ENCODE data around the gene HMX1. TPM values are rescaled to one million over a fixed set of nuclear protein-coding genes. Genes with fewer than 3 reads are reported as not detected.

The HMX1 gene
- total RNA-seq, 1 experiment from 2014 or later, result 0.20 TPM

- no peaks in the 10 kb centered on the region for H3K4me1 ChIP-seq
- Mint-ChIP-seq H3K36me3 (ENCODE audit: insufficient read depth, unreplicated experiment) (no peaks in the 10 kb centered on the region), H3K4me1 (ENCODE audit: low read depth, unreplicated experiment) (no peaks in the 10 kb centered on the region), H3K9me3 (ENCODE audit: unreplicated experiment) (no peaks in the 10 kb centered on the region), H3K4me3 (ENCODE audit: unreplicated experiment) (no peak overlapping the region), H3K27ac (ENCODE audit: unreplicated experiment) (no peak overlapping the region), H3K27me3 (ENCODE audit: insufficient read depth, unreplicated experiment) (peaks cover 18% of the 10 kb centered on the region)
- CTCF ChIA-PET, result no interaction called here
- peak in 1 of 2 experiments; percentile 11 for DNase-seq
- no TSS peak for BruUV-seq (replicated peaks)
- H3K9me3 ChIP-seq, result no peaks in the 10 kb centered on the region
- POLR2A ChIA-PET, result no interaction called here
- H3K4me3 ChIP-seq (ENCODE audit: low read depth, low read length), result no peak overlapping the region
- intact Hi-C loops (cut with micrococcal nuclease; ENCODE audit: unreplicated experiment), result loop anchor here (10.0 kb wide), 1 partner anchor 306 kb away; no protein-coding TSS in a partner anchor
- no peaks in the 10 kb centered on the region for H3K36me3 ChIP-seq (ENCODE audit: control insufficient read depth, insufficient read depth, low read length)
- TF ChIP-seq CTCF (IDR thresholded peaks at IDR 0.05; ENCODE audit: insufficient read depth in 1 of 2, low read depth in 1 of 2, low read length in 1 of 2, severe bottlenecking in 1 of 2, unreplicated experiment in 1 of 2), result no peak
- H3K27me3 ChIP-seq (replicated peaks; ENCODE audit: control insufficient read depth, insufficient read depth, low read length), result no peaks in the 10 kb centered on the region
Measured at GRCh38 chr4:8910822-8911315, 39.2 kb upstream of the HMX1 start.

GRCh38 chr4:8910100-8910821 is 38.6 kb upstream of the HMX1 start:
- Histone ChIP-seq H3K27me3 (replicated peaks; ENCODE audit: control insufficient read depth, insufficient read depth, low read length) (no peaks in the 10 kb centered on the region), H3K4me1 (no peaks in the 10 kb centered on the region), H3K4me3 (ENCODE audit: low read depth, low read length) (no peak overlapping the region), H3K36me3 (ENCODE audit: control insufficient read depth, insufficient read depth, low read length) (no peaks in the 10 kb centered on the region), H3K9me3 (no peaks in the 10 kb centered on the region)
- Mint-ChIP-seq H3K27ac (ENCODE audit: unreplicated experiment) (no peak overlapping the region), H3K27me3 (ENCODE audit: insufficient read depth, unreplicated experiment) (peaks cover 21% of the 10 kb centered on the region), H3K4me3 (ENCODE audit: unreplicated experiment) (no peak overlapping the region), H3K36me3 (ENCODE audit: insufficient read depth, unreplicated experiment) (no peaks in the 10 kb centered on the region), H3K4me1 (ENCODE audit: low read depth, unreplicated experiment) (no peaks in the 10 kb centered on the region), H3K9me3 (ENCODE audit: unreplicated experiment) (no peaks in the 10 kb centered on the region)
- ChIA-PET POLR2A (no interaction called here), CTCF (no interaction called here)
- no TSS peak for BruUV-seq (replicated peaks)
- TF ChIP-seq CTCF (IDR thresholded peaks at IDR 0.05; ENCODE audit: insufficient read depth in 1 of 2, low read depth in 1 of 2, low read length in 1 of 2, severe bottlenecking in 1 of 2, unreplicated experiment in 1 of 2), result no peak
- intact Hi-C loops (cut with micrococcal nuclease; ENCODE audit: unreplicated experiment), result loop anchor here (10.0 kb wide), 1 partner anchor 305 kb away; no protein-coding TSS in a partner anchor
- peak in 1 of 2 experiments; percentile 29 for DNase-seq

GRCh38 chr4:8909548-8909947 is 37.9 kb upstream of the HMX1 start:
- Histone ChIP-seq H3K36me3 (ENCODE audit: control insufficient read depth, insufficient read depth, low read length) (no peaks in the 10 kb centered on the region), H3K4me1 (no peaks in the 10 kb centered on the region), H3K9me3 (no peaks in the 10 kb centered on the region), H3K4me3 (ENCODE audit: low read depth, low read length) (no peak overlapping the region), H3K27me3 (replicated peaks; ENCODE audit: control insufficient read depth, insufficient read depth, low read length) (no peaks in the 10 kb centered on the region)
- H3K4me3 Mint-ChIP-seq (ENCODE audit: unreplicated experiment), result no peak overlapping the region
- ChIA-PET CTCF (no interaction called here), POLR2A (no interaction called here)
- H3K9me3 Mint-ChIP-seq (ENCODE audit: unreplicated experiment), result no peaks in the 10 kb centered on the region
- no peak for DNase-seq
- H3K27me3 Mint-ChIP-seq (ENCODE audit: insufficient read depth, unreplicated experiment), result peaks cover 25% of the 10 kb centered on the region
- no peak overlapping the region for H3K27ac Mint-ChIP-seq (ENCODE audit: unreplicated experiment)
- no peaks in the 10 kb centered on the region for H3K36me3 Mint-ChIP-seq (ENCODE audit: insufficient read depth, unreplicated experiment)
- BruUV-seq (replicated peaks), result no TSS peak
- H3K4me1 Mint-ChIP-seq (ENCODE audit: low read depth, unreplicated experiment), result no peaks in the 10 kb centered on the region
- TF ChIP-seq CTCF (IDR thresholded peaks at IDR 0.05; ENCODE audit: insufficient read depth in 1 of 2, low read depth in 1 of 2, low read length in 1 of 2, severe bottlenecking in 1 of 2, unreplicated experiment in 1 of 2), result no peak
- intact Hi-C loops (cut with micrococcal nuclease; ENCODE audit: unreplicated experiment), result no loop called here

Measured in Caco-2 (cell line).